Neural cell (in vitro differentiated cells): ENCODE results near the gene IRF4. TPM values are rescaled to one million over a fixed set of nuclear protein-coding genes. Genes with fewer than 3 reads are reported as not detected.

ENCODE experiments used
- H2AFZ ChIP-seq: fragments of 200-600, 300-800 bp; sonication (generic), shearing (Covaris generic); 2 replicates; pipeline ENCODE4 v1.6.0; 2014; ENCODE audit warnings: low read depth, mild to moderate bottlenecking, antibody characterized with exemption, low read length, moderate library complexity
- H3F3A ChIP-seq: fragments of 200-600 bp; shearing (Covaris generic); 2 replicates; pipeline ENCODE4 v1.6.1; 2016; ENCODE audit warnings: mild to moderate bottlenecking, moderate library complexity, mixed read lengths, antibody characterized with exemption, low read length; ENCODE audit not compliant: insufficient read depth, poor library complexity, severe bottlenecking
- H3K27ac ChIP-seq: fragments of 200-600, 300-800 bp; sonication (generic), shearing (Covaris generic); 2 replicates; pipeline ENCODE4 v1.5.1; 2014; ENCODE audit warnings: mild to moderate bottlenecking, low read length, moderate library complexity
- H3K27me3 ChIP-seq: fragments of 300-800, 200-600 bp; sonication (generic), shearing (Covaris generic); 2 replicates; pipeline ENCODE4 v1.6.0; 2014; ENCODE audit warnings: mild to moderate bottlenecking, low read depth, low read length, moderate library complexity; ENCODE audit not compliant: insufficient read depth
- H3K36me3 ChIP-seq: fragments of 300-800, 200-600 bp; sonication (generic), shearing (Covaris generic); 2 replicates; pipeline ENCODE4 v1.5.1; 2014; ENCODE audit warnings: mild to moderate bottlenecking, antibody characterized with exemption, low read length, moderate library complexity; ENCODE audit not compliant: insufficient read depth
- H3K4me2 ChIP-seq: fragments of 300-800, 200-600 bp; sonication (generic), shearing (Covaris generic); 2 replicates; pipeline ENCODE4 v1.6.0; 2014; ENCODE audit warnings: mild to moderate bottlenecking, low read length
- H3K4me3 ChIP-seq: fragments of 300-800, 200-600 bp; sonication (generic), shearing (Covaris generic); 2 replicates; pipeline ENCODE4 v1.5.1; 2014; ENCODE audit warnings: mild to moderate bottlenecking, low read length, moderate library complexity
- H3K79me2 ChIP-seq: fragments of 200-600 bp; shearing (Covaris generic); replicated peaks from 2 replicates; pipeline ENCODE4 v1.6.0; 2014; ENCODE audit warnings: mild to moderate bottlenecking, low read length, moderate library complexity; ENCODE audit not compliant: insufficient read depth
- H3K9ac ChIP-seq: fragments of 300-800, 200-600 bp; sonication (generic), shearing (Covaris generic); 2 replicates; pipeline ENCODE4 v1.6.1; 2016; ENCODE audit warnings: mild to moderate bottlenecking, low read length, mixed read lengths
- H3K9me2 ChIP-seq: fragments of 200-600 bp; shearing (Covaris generic); 2 replicates; pipeline ENCODE4 v1.6.1; 2016; ENCODE audit warnings: mild to moderate bottlenecking, low read length, mixed read lengths; ENCODE audit not compliant: insufficient read depth
- H3K9me3 ChIP-seq: fragments of 200-600, 300-800 bp; sonication (generic), shearing (Covaris generic); 2 replicates; pipeline ENCODE4 v1.6.1; 2016; ENCODE audit warnings: mild to moderate bottlenecking, mixed run types, low read length, moderate library complexity, mixed read lengths
- H4K20me1 ChIP-seq: fragments of 200-600 bp; shearing (Covaris generic); 2 replicates; pipeline ENCODE4 v1.6.1; 2016; ENCODE audit warnings: mild to moderate bottlenecking, mixed run types; ENCODE audit not compliant: insufficient read depth
- EP300 ChIP-seq: fragments of 450-650 bp; conservative IDR thresholded peaks from 2 replicates; pipeline ENCODE4 v1.6.1; 2014; ENCODE audit warnings: antibody characterized with exemption, mild to moderate bottlenecking, moderate library complexity; ENCODE audit not compliant: poor library complexity, severe bottlenecking
- MXI1 ChIP-seq: fragments of 450-650 bp; conservative IDR thresholded peaks from 2 replicates; pipeline ENCODE4 v1.6.1; 2014; ENCODE audit warnings: antibody characterized with exemption, mild to moderate bottlenecking; ENCODE audit not compliant: poor library complexity, severe bottlenecking
- POLR2AphosphoS5 ChIP-seq: IDR thresholded peaks from 2 replicates; pipeline ENCODE4 v1.6.1; 2012
- RAD21 ChIP-seq: fragments of 450-650 bp; conservative IDR thresholded peaks from 2 replicates; pipeline ENCODE4 v1.6.1; 2014; ENCODE audit warnings: antibody characterized with exemption, mild to moderate bottlenecking, moderate library complexity
- SMC3 ChIP-seq: fragments of 450-650 bp; conservative IDR thresholded peaks from 2 replicates; pipeline ENCODE4 v1.6.1; 2014; ENCODE audit warnings: antibody characterized with exemption, mild to moderate bottlenecking, moderate library complexity; ENCODE audit not compliant: poor library complexity
- TAF1 ChIP-seq: IDR thresholded peaks from 2 replicates; pipeline ENCODE4 v1.6.1; 2012; ENCODE audit warnings: low read depth
- polyA plus RNA-seq: library from polyadenylated mRNA; depleted of rRNA; stranded (reverse); fragments of >200 nt; gene quantifications from 2 replicates; pipeline ENCODE4 v1.2.3, GENCODE V29; 2014
- TF ChIP-seq, protein P1 (sequence below): IDR thresholded peaks from 2 replicates; pipeline ENCODE4 v1.6.1; 2012; ENCODE audit warnings: borderline replicate concordance
- TF ChIP-seq, protein P2 (sequence below): fragments of 450-650 bp; IDR thresholded peaks from 2 replicates; pipeline ENCODE4 v1.5.1; 2014; ENCODE audit warnings: antibody characterized with exemption, mild to moderate bottlenecking, moderate library complexity; ENCODE audit not compliant: poor library complexity, severe bottlenecking

IRF4 gene
- polyA plus RNA-seq, 1 donor from 2014 or later, result 0.05 TPM

DNA sequence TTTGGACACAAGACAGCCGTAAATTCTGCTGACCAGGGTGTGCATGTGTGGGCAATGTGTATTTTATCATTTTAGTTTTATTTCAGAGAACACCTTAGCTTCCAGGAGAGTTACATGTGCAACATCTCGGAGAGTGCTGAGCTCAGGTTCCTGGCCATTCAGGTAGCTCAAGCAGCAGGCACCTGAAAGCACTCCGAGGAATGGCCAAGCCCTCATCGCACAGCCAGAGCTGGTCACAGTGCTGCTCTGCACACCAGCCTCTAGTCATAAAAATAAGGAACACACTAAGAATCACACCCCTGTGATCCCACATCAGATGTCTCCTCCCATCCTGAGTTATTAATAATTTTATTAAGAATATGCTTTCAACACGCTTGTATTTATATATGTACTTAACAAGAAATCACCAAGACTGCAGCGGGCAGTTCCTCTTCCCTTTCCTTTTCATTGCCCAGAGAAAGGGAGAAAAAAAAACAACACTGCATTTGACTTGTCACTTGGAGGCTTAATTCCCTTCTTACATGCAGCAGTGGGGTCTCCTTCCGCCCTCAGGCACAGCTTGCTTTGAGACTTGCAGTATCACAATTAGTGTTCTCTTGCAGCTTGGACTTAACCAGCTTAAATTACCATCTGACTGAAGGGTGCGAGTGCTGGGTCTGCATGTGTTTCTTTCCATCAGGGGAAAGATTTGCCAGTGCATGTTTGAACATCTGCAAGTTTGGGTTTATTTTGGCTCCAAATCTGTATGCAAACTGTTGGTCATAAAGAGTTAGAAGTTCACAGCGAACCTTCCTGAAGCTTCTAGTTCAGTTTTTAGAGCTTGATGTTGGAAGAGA lies 36.0 kb upstream of the IRF4 start:
- Histone ChIP-seq H4K20me1 (no peaks in the 10 kb centered on the region), H3K9me3 (no peaks in the 10 kb centered on the region), H3K36me3 (no peaks in the 10 kb centered on the region), H3K27ac (no peak overlapping the region), H3K4me3 (no peak overlapping the region), H3K79me2 (no peaks in the 10 kb centered on the region), H3K4me2 (no peak overlapping the region), H3K9ac (no peak overlapping the region), H3K27me3 (no peaks in the 10 kb centered on the region), H3F3A (no peaks in the 10 kb centered on the region), H3K9me2 (no peaks in the 10 kb centered on the region), H2AFZ (no peak overlapping the region)
- TF ChIP-seq POLR2AphosphoS5, result no peak
- no peak for TF ChIP-seq SMC3
- no peak for TF ChIP-seq EP300
- TF ChIP-seq, protein P1, sequence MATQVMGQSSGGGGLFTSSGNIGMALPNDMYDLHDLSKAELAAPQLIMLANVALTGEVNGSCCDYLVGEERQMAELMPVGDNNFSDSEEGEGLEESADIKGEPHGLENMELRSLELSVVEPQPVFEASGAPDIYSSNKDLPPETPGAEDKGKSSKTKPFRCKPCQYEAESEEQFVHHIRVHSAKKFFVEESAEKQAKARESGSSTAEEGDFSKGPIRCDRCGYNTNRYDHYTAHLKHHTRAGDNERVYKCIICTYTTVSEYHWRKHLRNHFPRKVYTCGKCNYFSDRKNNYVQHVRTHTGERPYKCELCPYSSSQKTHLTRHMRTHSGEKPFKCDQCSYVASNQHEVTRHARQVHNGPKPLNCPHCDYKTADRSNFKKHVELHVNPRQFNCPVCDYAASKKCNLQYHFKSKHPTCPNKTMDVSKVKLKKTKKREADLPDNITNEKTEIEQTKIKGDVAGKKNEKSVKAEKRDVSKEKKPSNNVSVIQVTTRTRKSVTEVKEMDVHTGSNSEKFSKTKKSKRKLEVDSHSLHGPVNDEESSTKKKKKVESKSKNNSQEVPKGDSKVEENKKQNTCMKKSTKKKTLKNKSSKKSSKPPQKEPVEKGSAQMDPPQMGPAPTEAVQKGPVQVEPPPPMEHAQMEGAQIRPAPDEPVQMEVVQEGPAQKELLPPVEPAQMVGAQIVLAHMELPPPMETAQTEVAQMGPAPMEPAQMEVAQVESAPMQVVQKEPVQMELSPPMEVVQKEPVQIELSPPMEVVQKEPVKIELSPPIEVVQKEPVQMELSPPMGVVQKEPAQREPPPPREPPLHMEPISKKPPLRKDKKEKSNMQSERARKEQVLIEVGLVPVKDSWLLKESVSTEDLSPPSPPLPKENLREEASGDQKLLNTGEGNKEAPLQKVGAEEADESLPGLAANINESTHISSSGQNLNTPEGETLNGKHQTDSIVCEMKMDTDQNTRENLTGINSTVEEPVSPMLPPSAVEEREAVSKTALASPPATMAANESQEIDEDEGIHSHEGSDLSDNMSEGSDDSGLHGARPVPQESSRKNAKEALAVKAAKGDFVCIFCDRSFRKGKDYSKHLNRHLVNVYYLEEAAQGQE, result no peak
- TF ChIP-seq, protein P2, sequence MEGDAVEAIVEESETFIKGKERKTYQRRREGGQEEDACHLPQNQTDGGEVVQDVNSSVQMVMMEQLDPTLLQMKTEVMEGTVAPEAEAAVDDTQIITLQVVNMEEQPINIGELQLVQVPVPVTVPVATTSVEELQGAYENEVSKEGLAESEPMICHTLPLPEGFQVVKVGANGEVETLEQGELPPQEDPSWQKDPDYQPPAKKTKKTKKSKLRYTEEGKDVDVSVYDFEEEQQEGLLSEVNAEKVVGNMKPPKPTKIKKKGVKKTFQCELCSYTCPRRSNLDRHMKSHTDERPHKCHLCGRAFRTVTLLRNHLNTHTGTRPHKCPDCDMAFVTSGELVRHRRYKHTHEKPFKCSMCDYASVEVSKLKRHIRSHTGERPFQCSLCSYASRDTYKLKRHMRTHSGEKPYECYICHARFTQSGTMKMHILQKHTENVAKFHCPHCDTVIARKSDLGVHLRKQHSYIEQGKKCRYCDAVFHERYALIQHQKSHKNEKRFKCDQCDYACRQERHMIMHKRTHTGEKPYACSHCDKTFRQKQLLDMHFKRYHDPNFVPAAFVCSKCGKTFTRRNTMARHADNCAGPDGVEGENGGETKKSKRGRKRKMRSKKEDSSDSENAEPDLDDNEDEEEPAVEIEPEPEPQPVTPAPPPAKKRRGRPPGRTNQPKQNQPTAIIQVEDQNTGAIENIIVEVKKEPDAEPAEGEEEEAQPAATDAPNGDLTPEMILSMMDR, result no peak
- TF ChIP-seq TAF1, result no peak
- no peak for TF ChIP-seq MXI1

DNA sequence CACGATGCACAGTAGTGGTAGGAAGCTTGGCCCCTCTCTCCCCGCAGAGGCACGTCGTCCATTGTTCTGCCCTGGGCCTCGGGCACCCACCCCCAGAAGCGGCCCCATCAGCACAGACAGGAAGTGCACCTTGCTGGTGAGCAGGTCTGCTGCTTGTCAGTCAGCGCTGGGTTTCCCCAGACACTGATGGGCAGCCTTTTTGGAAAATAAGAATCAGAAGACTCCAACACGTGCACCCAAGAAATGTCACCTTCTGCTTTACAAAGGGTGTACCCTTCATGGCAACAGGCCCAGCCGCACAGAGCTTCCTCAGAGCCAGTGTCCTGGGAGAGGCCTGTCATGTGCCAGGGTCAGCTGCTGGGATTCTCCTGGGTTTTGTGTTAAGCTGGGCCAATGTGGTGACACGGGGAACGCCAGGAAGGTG lies 34.7 kb upstream of the IRF4 start:
- no peaks in the 10 kb centered on the region for H4K20me1 ChIP-seq
- H3K9me2 ChIP-seq, result no peaks in the 10 kb centered on the region
- H3K79me2 ChIP-seq, result no peaks in the 10 kb centered on the region
- no peak overlapping the region for H2AFZ ChIP-seq
- no peak overlapping the region for H3K27ac ChIP-seq
- TF ChIP-seq SMC3 (no peak), RAD21 (no peak), TAF1 (no peak), MXI1 (no peak), EP300 (no peak)
- TF ChIP-seq, protein P1, result no peak
- TF ChIP-seq, protein P2, result no peak
- no peaks in the 10 kb centered on the region for H3K9me3 ChIP-seq
- no peaks in the 10 kb centered on the region for H3K36me3 ChIP-seq
- no peak overlapping the region for H3K4me2 ChIP-seq
- no peak overlapping the region for H3K9ac ChIP-seq
- H3K27me3 ChIP-seq, result no peaks in the 10 kb centered on the region
- H3K4me3 ChIP-seq, result no peak overlapping the region
- no peaks in the 10 kb centered on the region for H3F3A ChIP-seq
